HCT116 (cell line): ENCODE data around the gene CD164L2. TPM values are rescaled to one million over a fixed set of nuclear protein-coding genes. Genes with fewer than 3 reads are reported as not detected.

Experiments
- ATAC-seq: fragments of 200-7000 bp; cut with Tn5 transposase; 2 replicates; pipeline ENCODE4 v1.9.1; 2020; ENCODE audit warnings: mild to moderate bottlenecking, moderate library complexity
- BruUV-seq: library from RNA; stranded (reverse); fragments of 400-500 nt; replicated peaks from 2 replicates; lab custom pipeline; 2021; lab: Mats Ljungman, UMichigan
- CTCF ChIA-PET: fragments of 300-600 bp; sonication (Branson Sonifier 250); formaldehyde crosslinking; loops from one replicate; lab custom pipeline; 2021; ENCODE audit warnings: antibody characterized with exemption; lab: Charles Lee
- POLR2A ChIA-PET: fragments of 300-600, 350-600 bp; sonication (Branson Sonifier 250); formaldehyde crosslinking; loops from one replicate; lab custom pipeline; 2021; ENCODE audit warnings: antibody characterized with exemption; lab: Charles Lee
- RAD21 ChIA-PET, 2 experiments: fragments of 300-600 bp; sonication (Branson Sonifier 250); formaldehyde crosslinking; loops; one replicate each; lab custom pipeline; 2023; ENCODE audit warnings: low total read pairs in 2 of 2; ENCODE audit not compliant: uncharacterized antibody in 2 of 2, unreplicated experiment in 2 of 2, low non-redundant PET in 1 of 2; lab: Charles Lee
- DNase-seq: peaks from one replicate; pipeline ENCODE4 v3.0.0-alpha.2; 2010; ENCODE audit warnings: low read depth, low spot score
- H2AFZ ChIP-seq: fragments of 200-600 bp; shearing (Covaris generic), sonication (generic); 2 replicates; pipeline ENCODE4 v1.6.1; 2017; ENCODE audit warnings: low read depth, mixed run types, mixed read lengths, antibody characterized with exemption, low read length; ENCODE audit not compliant: poor library complexity, severe bottlenecking
- H3K27ac ChIP-seq: 2 replicates; pipeline ENCODE4 v1.5.1; 2012; ENCODE audit warnings: low read depth, low read length
- H3K27me3 ChIP-seq: fragments of 200-600 bp; sonication (generic); 2 replicates; pipeline ENCODE4 v1.6.1; 2016; ENCODE audit warnings: mixed run types, low read length, mixed read lengths; ENCODE audit not compliant: insufficient read depth
- H3K36me3 ChIP-seq, 2 experiments: fragments of 200-500 bp in 1 of 2; fragments of 200-600 bp in 1 of 2; sonication (Bioruptor generic) in 1 of 2; sonication (generic) in 1 of 2; 2 replicates each; pipeline versions ENCODE4 v1.5.1 to v1.6.1; 2014 to 2016; ENCODE audit warnings: low read length in 2 of 2, inconsistent platforms in 1 of 2, mixed read lengths in 1 of 2, mixed run types in 1 of 2; ENCODE audit not compliant: insufficient read depth in 2 of 2, control insufficient read depth in 1 of 2
- H3K4me1 ChIP-seq, 2 experiments: fragments of 200-600 bp in 1 of 2; sonication (generic) in 1 of 2; 2 replicates each; pipeline versions ENCODE4 v1.5.1 to v1.6.1; 2012 to 2017; ENCODE audit warnings: low read length in 2 of 2, inconsistent platforms in 1 of 2, mild to moderate bottlenecking in 1 of 2, mixed read lengths in 1 of 2, mixed run types in 1 of 2, moderate library complexity in 1 of 2; ENCODE audit not compliant: insufficient read depth in 2 of 2, control insufficient read depth in 1 of 2
- H3K4me2 ChIP-seq: fragments of 200-600 bp; sonication (generic); 2 replicates; pipeline ENCODE4 v1.6.1; 2017; ENCODE audit warnings: mixed run types, low read length, mixed read lengths
- H3K4me3 ChIP-seq, 2 experiments: fragments of 200-600 bp in 1 of 2; sonication (generic) in 1 of 2; replicated peaks in 1 of 2; 2 replicates each; pipeline ENCODE4 v1.5.1; 2011 to 2016; ENCODE audit warnings: low read length in 2 of 2, control low read depth in 1 of 2, low read depth in 1 of 2, mild to moderate bottlenecking in 1 of 2, mixed read lengths in 1 of 2, mixed run types in 1 of 2
- H3K79me2 ChIP-seq: fragments of 200-600 bp; sonication (generic); 2 replicates; pipeline ENCODE4 v1.6.1; 2017; ENCODE audit warnings: mild to moderate bottlenecking, mixed run types, low read length, moderate library complexity, mixed read lengths; ENCODE audit not compliant: insufficient read depth
- H3K9ac ChIP-seq: fragments of 200-600 bp; sonication (generic); 2 replicates; pipeline ENCODE4 v1.6.1; 2016; ENCODE audit warnings: low read length, mixed read lengths
- H3K9me2 ChIP-seq: fragments of 200-600 bp; sonication (generic), shearing (Covaris generic); 2 replicates; pipeline ENCODE4 v1.6.1; 2017; ENCODE audit warnings: mixed run types, mild to moderate bottlenecking, moderate library complexity; ENCODE audit not compliant: insufficient read depth
- H3K9me3 ChIP-seq, 2 experiments: fragments of 200-500 bp in 1 of 2; fragments of 200-600 bp in 1 of 2; sonication (Bioruptor generic) in 1 of 2; sonication (generic) in 1 of 2; 2 replicates each; pipeline ENCODE4 v1.6.1; 2014 to 2017; ENCODE audit warnings: low read length in 2 of 2, mixed read lengths in 2 of 2, inconsistent platforms in 1 of 2, low read depth in 1 of 2, mild to moderate bottlenecking in 1 of 2, mixed run types in 1 of 2, moderate library complexity in 1 of 2; ENCODE audit not compliant: control insufficient read depth in 1 of 2, insufficient read depth in 1 of 2
- H4K20me1 ChIP-seq: fragments of 200-600 bp; sonication (generic), shearing (Covaris generic); 2 replicates; pipeline ENCODE4 v1.6.1; 2017; ENCODE audit warnings: mixed run types, mild to moderate bottlenecking, moderate library complexity; ENCODE audit not compliant: insufficient read depth
- EGR1 ChIP-seq: IDR thresholded peaks from 2 replicates; pipeline ENCODE4 v1.6.1; 2012; ENCODE audit warnings: low read depth
- ELF1 ChIP-seq: IDR thresholded peaks from 2 replicates; pipeline ENCODE4 v1.6.1; 2012; ENCODE audit warnings: low read depth, borderline replicate concordance
- EZH2 ChIP-seq: fragments of 200-600 bp; sonication (generic); IDR thresholded peaks from 2 replicates; pipeline ENCODE4 v1.6.1; 2017; ENCODE audit warnings: antibody characterized with exemption, mixed run types
- EZH2phosphoT487 ChIP-seq: fragments of 200-600 bp; IDR thresholded peaks from 2 replicates; pipeline ENCODE4 v1.6.1; 2018; ENCODE audit warnings: antibody characterized with exemption, borderline replicate concordance
- FOSL1 ChIP-seq: IDR thresholded peaks from 2 replicates; pipeline ENCODE4 v1.6.1; 2012; ENCODE audit warnings: low read depth
- POLR2A ChIP-seq: IDR thresholded peaks from 2 replicates; pipeline ENCODE4 v1.7.0; 2011; ENCODE audit warnings: borderline replicate concordance; ENCODE audit not compliant: insufficient read depth, insufficient read length; ENCODE audit errors: extremely low read depth
- RAD21 ChIP-seq: IDR thresholded peaks from 2 replicates; pipeline ENCODE4 v1.6.1; 2012; ENCODE audit warnings: low read depth, mild to moderate bottlenecking
- SIN3A ChIP-seq: IDR thresholded peaks from 2 replicates; pipeline ENCODE4 v1.6.1; 2012; ENCODE audit warnings: low read depth
- SP1 ChIP-seq: IDR thresholded peaks from 2 replicates; pipeline ENCODE4 v1.6.1; 2012; ENCODE audit warnings: low read depth
- SRF ChIP-seq: IDR thresholded peaks from 2 replicates; pipeline ENCODE4 v1.6.1; 2012; ENCODE audit warnings: low read depth
- intact Hi-C: fragments of 100-400 bp; cut with micrococcal nuclease; formaldehyde crosslinking; loops from 2 replicates; pipeline ENCODE4 v1.10.0; 2022
- total RNA-seq: library from RNA; stranded (reverse); gene quantifications from one replicate; pipeline ENCODE4 v1.2.1, GENCODE V29; 2021; ENCODE audit not compliant: unreplicated experiment
- TF ChIP-seq, protein P1 (sequence below): IDR thresholded peaks from 2 replicates; pipeline ENCODE4 v1.6.1; 2011; ENCODE audit warnings: mild to moderate bottlenecking, low read length, moderate library complexity; ENCODE audit not compliant: insufficient replicate concordance; ENCODE audit errors: extremely low read depth

The CD164L2 gene
- total RNA-seq, 1 experiment from 2014 or later = 11.6 TPM

DNA sequence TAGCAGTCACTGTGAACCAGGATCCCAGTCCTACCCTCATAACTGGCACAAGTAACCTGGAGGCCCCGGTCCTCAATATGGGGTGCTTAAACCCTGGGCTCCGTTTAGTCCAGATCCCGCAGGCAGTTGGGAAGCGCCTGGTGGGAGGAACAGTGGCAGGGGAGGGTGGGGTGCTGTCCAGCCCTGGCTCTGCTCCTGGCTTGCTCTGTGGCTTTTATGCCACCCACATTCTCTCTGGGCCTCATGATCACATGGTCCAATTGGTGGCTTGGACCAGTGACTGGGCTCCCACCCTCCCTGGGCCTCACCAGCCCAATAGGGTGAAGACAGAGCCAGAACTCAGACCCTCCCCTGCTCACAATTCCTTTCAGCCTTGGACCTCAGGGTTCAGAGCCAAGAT lies 2.9 kb downstream of the CD164L2 start:
- H2AFZ ChIP-seq = no peak overlapping the region
- no peaks in the 10 kb centered on the region for H3K9me2 ChIP-seq
- ChIA-PET POLR2A (no interaction called here), CTCF (no interaction called here)
- peaks cover 11 to 50% of the 10 kb centered on the region in 2 experiments for H3K4me1 ChIP-seq
- intact Hi-C loops = no loop called here
- H3K4me2 ChIP-seq = no peak overlapping the region
- no peak overlapping the region for H3K27ac ChIP-seq
- TF ChIP-seq EZH2 (no peak), POLR2A (no peak), RAD21 (no peak), FOSL1 (no peak), SIN3A (no peak), EGR1 (no peak), ELF1 (no peak), EZH2phosphoT487 (no peak), SRF (no peak), SP1 (no peak)
- TF ChIP-seq, protein P1, sequence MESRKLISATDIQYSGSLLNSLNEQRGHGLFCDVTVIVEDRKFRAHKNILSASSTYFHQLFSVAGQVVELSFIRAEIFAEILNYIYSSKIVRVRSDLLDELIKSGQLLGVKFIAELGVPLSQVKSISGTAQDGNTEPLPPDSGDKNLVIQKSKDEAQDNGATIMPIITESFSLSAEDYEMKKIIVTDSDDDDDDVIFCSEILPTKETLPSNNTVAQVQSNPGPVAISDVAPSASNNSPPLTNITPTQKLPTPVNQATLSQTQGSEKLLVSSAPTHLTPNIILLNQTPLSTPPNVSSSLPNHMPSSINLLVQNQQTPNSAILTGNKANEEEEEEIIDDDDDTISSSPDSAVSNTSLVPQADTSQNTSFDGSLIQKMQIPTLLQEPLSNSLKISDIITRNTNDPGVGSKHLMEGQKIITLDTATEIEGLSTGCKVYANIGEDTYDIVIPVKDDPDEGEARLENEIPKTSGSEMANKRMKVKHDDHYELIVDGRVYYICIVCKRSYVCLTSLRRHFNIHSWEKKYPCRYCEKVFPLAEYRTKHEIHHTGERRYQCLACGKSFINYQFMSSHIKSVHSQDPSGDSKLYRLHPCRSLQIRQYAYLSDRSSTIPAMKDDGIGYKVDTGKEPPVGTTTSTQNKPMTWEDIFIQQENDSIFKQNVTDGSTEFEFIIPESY = no peak
- TF ChIP-seq, all 23 proteins: peak for 0
- Histone ChIP-seq H3K27me3 (no peaks in the 10 kb centered on the region), H4K20me1 (no peaks in the 10 kb centered on the region), H3K36me3 (no peaks in the 10 kb centered on the region), H3K4me3 (no peak overlapping the region), H3K9ac (no peak overlapping the region), H3K79me2 (no peaks in the 10 kb centered on the region), H3K9me3 (no peaks in the 10 kb centered on the region)
- no TSS peak for BruUV-seq
- RAD21 ChIA-PET = no interaction called here
- ATAC-seq (no peak), DNase-seq (no peak)
